B cell (primary cell): Measurements from ENCODE around the gene ZMIZ1. TPM values are rescaled to one million over a fixed set of nuclear protein-coding genes. Genes with fewer than 3 reads are reported as not detected.
A peak's percentile ranks its signal among the peaks of the same experiment; 100 is the strongest.

Source experiments
- ATAC-seq: fragments of 200-7000 bp; cut with Tn5 transposase; one replicate; pipeline ENCODE4 v1.10.0; 2021; ENCODE audit warnings: low read depth, mild to moderate bottlenecking, moderate number of reproducible peaks, moderate library complexity
- CTCF ChIA-PET: fragments of 350-600 bp; sonication (Branson Sonifier 250); formaldehyde crosslinking; loops from one replicate; lab custom pipeline; 2021; ENCODE audit warnings: antibody characterized with exemption, inconsistent platforms; lab: Charles Lee
- POLR2A ChIA-PET: fragments of 350-600 bp; sonication (Branson Sonifier 250); formaldehyde crosslinking; loops from one replicate; lab custom pipeline; 2021; ENCODE audit warnings: antibody characterized with exemption; lab: Charles Lee
- DNase-seq: peaks from one replicate; pipeline ENCODE4 v3.0.0; 2013
- H2AFZ ChIP-seq: 2 replicates; pipeline ENCODE4 v1.6.1; 2012; ENCODE audit warnings: mild to moderate bottlenecking, low read depth, low read length; ENCODE audit not compliant: insufficient read depth, poor library complexity, severe bottlenecking
- H3K27ac ChIP-seq, 2 donors: 1 replicate in 1 of 2; 2 replicates in 1 of 2; pipeline ENCODE4 v1.5.1; 2012 to 2013; ENCODE audit warnings: low read length in 2 of 2, mild to moderate bottlenecking in 2 of 2, moderate library complexity in 1 of 2
- H3K27me3 ChIP-seq, 4 experiments: fragments of 200-600 bp in 1 of 4; sonication (generic) in 1 of 4; replicated peaks in 1 of 4; 1 replicate in 2 of 4; 2 replicates in 2 of 4; pipeline versions ENCODE4 v1.6.1 to v1.7.0; 2013 to 2016; ENCODE audit warnings: low read length in 3 of 4, mild to moderate bottlenecking in 2 of 4, mixed read lengths in 1 of 4, moderate library complexity in 1 of 4; ENCODE audit not compliant: insufficient read depth in 4 of 4, control insufficient read depth in 3 of 4; ENCODE audit errors: control extremely low read depth in 1 of 4
- H3K36me3 ChIP-seq, 2 experiments: replicated peaks in 1 of 2; 1 replicate in 1 of 2; 2 replicates in 1 of 2; pipeline versions ENCODE4 v1.6.1 to v1.7.1; 2013; ENCODE audit warnings: low read length in 1 of 2; ENCODE audit not compliant: insufficient read depth in 2 of 2, control insufficient read depth in 1 of 2; ENCODE audit errors: control extremely low read depth in 1 of 2, extremely low read depth in 1 of 2
- H3K4me1 ChIP-seq, 2 donors: fragments of 200-600 bp in 1 of 2; sonication (generic) in 1 of 2; 1 replicate in 1 of 2; 2 replicates in 1 of 2; pipeline versions ENCODE4 v1.5.1 to v1.6.1; 2013 to 2017; ENCODE audit warnings: low read length in 2 of 2; ENCODE audit not compliant: control insufficient read depth in 2 of 2, insufficient read depth in 2 of 2
- H3K4me2 ChIP-seq: replicated peaks from 2 replicates; pipeline ENCODE3; 2012; ENCODE audit warnings: mild to moderate bottlenecking, low read depth, low read length; ENCODE audit not compliant: poor library complexity, severe bottlenecking
- H3K4me3 ChIP-seq, 5 experiments: fragments of 200-600 bp in 1 of 5; sonication (generic) in 1 of 5; 1 replicate in 3 of 5; 2 replicates in 2 of 5; pipeline versions ENCODE4 v1.5.1 to v1.7.0; 2011 to 2016; ENCODE audit warnings: low read length in 4 of 5, mild to moderate bottlenecking in 4 of 5, low read depth in 2 of 5, control low read depth in 1 of 5, moderate library complexity in 1 of 5; ENCODE audit not compliant: insufficient read depth in 1 of 5; ENCODE audit errors: control extremely low read depth in 1 of 5, extremely low read depth in 1 of 5
- H3K79me2 ChIP-seq: fragments of 200-600 bp; sonication (generic); one replicate; pipeline ENCODE4 v1.6.0; 2016; ENCODE audit warnings: low read length; ENCODE audit not compliant: control insufficient read depth, insufficient read depth
- H3K9ac ChIP-seq: fragments of 200-600 bp; sonication (generic); 2 replicates; pipeline ENCODE4 v1.6.1; 2017; ENCODE audit warnings: mild to moderate bottlenecking, low read length, moderate library complexity
- H3K9me3 ChIP-seq, 3 donors: one replicate each; pipeline versions ENCODE4 v1.6.1 to v1.7.1; 2013; ENCODE audit warnings: low read length in 2 of 3; ENCODE audit not compliant: control insufficient read depth in 2 of 3, insufficient read depth in 1 of 3; ENCODE audit errors: control extremely low read depth in 1 of 3
- H4K20me1 ChIP-seq: 2 replicates; pipeline ENCODE4 v1.6.0; 2012; ENCODE audit warnings: mild to moderate bottlenecking, low read length; ENCODE audit not compliant: insufficient read depth, control insufficient read depth, poor library complexity, severe bottlenecking
- H3K27ac Mint-ChIP-seq: one replicate; pipeline ENCODE4 v1.8.0; 2021; ENCODE audit warnings: mixed read lengths
- H3K27me3 Mint-ChIP-seq: one replicate; pipeline ENCODE4 v1.8.0; 2021; ENCODE audit warnings: mixed read lengths
- H3K4me1 Mint-ChIP-seq: one replicate; pipeline ENCODE4 v1.8.0; 2021; ENCODE audit warnings: mixed read lengths
- H3K4me3 Mint-ChIP-seq: one replicate; pipeline ENCODE4 v1.8.0; 2021; ENCODE audit warnings: mixed read lengths
- H3K9me3 Mint-ChIP-seq: one replicate; pipeline ENCODE4 v1.8.0; 2022; ENCODE audit warnings: mixed read lengths; ENCODE audit not compliant: insufficient read depth
- EZH2 ChIP-seq: IDR thresholded peaks from 2 replicates; pipeline ENCODE4 v1.6.1; 2012; ENCODE audit warnings: borderline replicate concordance, low read depth, mild to moderate bottlenecking, moderate library complexity, low read length; ENCODE audit not compliant: insufficient read depth, poor library complexity, severe bottlenecking
- WGBS: methylation state at CpG from one replicate; pipeline ENCODE4 v1.1.5; 2013; ENCODE audit warnings: missing lambda C conversion rate; ENCODE audit not compliant: insufficient coverage; 5-methylcytosine and 5-hydroxymethylcytosine counted together
- intact Hi-C: fragments of 100-400 bp; cut with micrococcal nuclease; formaldehyde crosslinking; loops from one replicate; pipeline ENCODE4 v1.10.0; 2022
- polyA plus RNA-seq: library from polyadenylated mRNA; depleted of rRNA; stranded (reverse); fragments of >200 nt; gene quantifications from 2 replicates; pipeline ENCODE4 v1.2.3, GENCODE V29; 2012
- total RNA-seq, 2 donors: library from RNA; stranded (reverse); fragments of 120-200 nt in 1 of 2; gene quantifications; 1 replicate in 1 of 2; 2 replicates in 1 of 2; pipeline versions ENCODE4 v1.2.3 to v1.2.4, GENCODE V29; 2013 to 2022
- TF ChIP-seq, protein P1 (sequence below): fragments of 200-600 bp; IDR thresholded peaks from one replicate; pipeline ENCODE4 v1.8.0; 2022; ENCODE audit warnings: antibody characterized with exemption, mild to moderate bottlenecking

The ZMIZ1 gene
- total and polyA plus RNA-seq, 2 donors (not counting 1 experiment from before 2014, with no cell fraction given): 14.3 to 64.9 TPM

GRCh38 chr10:79098061-79098460 is 29.3 kb downstream of the ZMIZ1 start:
- Histone ChIP-seq H3K27me3 (peaks cover 0 to 46% (median 16%) of the 10 kb centered on the region in 4 experiments), H3K27ac (no peak overlapping the region), H3K4me2 (peak overlapping the region; percentile 3), H3K79me2 (peaks cover 17% of the 10 kb centered on the region), H3K36me3 (no peaks in the 10 kb centered on the region), H2AFZ (no peak overlapping the region), H3K4me3 (no peak overlapping the region), H3K9me3 (peaks cover 0 to 12% (median 0%) of the 10 kb centered on the region in 3 donors), H4K20me1 (no peaks in the 10 kb centered on the region), H3K9ac (no peak overlapping the region), H3K4me1 (peaks cover 41 to 51% of the 10 kb centered on the region in 2 donors)
- DNase-seq (no peak), ATAC-seq (no peak)
- Mint-ChIP-seq H3K4me3 (no peak overlapping the region), H3K9me3 (no peaks in the 10 kb centered on the region), H3K27me3 (peaks cover 30% of the 10 kb centered on the region), H3K27ac (no peak overlapping the region), H3K4me1 (peaks cover 47% of the 10 kb centered on the region)
- WGBS: 94% methylated on average over 5 of the region's 5 CpGs
- ChIA-PET CTCF (interaction anchor here (1.0 kb wide), 1 partner anchor 9 kb away, joined by 3 read pairs; no protein-coding TSS in a partner anchor), POLR2A (no interaction called here)
- TF ChIP-seq, protein P1, sequence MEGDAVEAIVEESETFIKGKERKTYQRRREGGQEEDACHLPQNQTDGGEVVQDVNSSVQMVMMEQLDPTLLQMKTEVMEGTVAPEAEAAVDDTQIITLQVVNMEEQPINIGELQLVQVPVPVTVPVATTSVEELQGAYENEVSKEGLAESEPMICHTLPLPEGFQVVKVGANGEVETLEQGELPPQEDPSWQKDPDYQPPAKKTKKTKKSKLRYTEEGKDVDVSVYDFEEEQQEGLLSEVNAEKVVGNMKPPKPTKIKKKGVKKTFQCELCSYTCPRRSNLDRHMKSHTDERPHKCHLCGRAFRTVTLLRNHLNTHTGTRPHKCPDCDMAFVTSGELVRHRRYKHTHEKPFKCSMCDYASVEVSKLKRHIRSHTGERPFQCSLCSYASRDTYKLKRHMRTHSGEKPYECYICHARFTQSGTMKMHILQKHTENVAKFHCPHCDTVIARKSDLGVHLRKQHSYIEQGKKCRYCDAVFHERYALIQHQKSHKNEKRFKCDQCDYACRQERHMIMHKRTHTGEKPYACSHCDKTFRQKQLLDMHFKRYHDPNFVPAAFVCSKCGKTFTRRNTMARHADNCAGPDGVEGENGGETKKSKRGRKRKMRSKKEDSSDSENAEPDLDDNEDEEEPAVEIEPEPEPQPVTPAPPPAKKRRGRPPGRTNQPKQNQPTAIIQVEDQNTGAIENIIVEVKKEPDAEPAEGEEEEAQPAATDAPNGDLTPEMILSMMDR: no peak
- TF ChIP-seq EZH2: no peak
- intact Hi-C loops: loop anchor here (1.0 kb wide), 1 partner anchor 13 kb away; no protein-coding TSS in a partner anchor

DNA sequence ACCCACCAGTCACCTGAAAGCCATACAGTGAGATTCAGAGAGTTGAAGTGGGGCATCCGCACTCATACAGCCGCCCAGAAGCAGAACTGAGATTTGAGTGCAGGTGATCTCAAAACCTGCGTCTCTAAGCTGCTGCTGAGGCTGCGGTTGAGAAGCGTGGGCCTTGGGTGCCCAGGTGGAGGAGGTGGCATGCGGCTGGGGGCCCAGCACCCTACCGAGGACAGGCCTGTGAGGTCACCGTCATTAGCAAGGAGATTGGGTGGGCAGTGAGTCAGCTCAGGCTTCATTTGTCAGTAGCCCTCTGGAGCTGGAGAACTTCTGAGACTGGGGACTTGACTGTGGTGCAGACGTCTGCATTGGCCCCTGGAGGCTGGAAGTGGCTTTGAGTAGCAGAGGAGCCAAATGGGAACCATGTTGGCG is 29.8 kb downstream of the ZMIZ1 start:
- DNase-seq: peak; percentile 84
- Mint-ChIP-seq H3K4me1 (peaks cover 50% of the 10 kb centered on the region), H3K27me3 (peaks cover 35% of the 10 kb centered on the region), H3K4me3 (no peak overlapping the region), H3K27ac (no peak overlapping the region), H3K9me3 (no peaks in the 10 kb centered on the region)
- Histone ChIP-seq H3K27ac (no peak overlapping the region), H3K4me1 (peaks cover 44 to 53% of the 10 kb centered on the region in 2 donors), H2AFZ (no peak overlapping the region), H3K9me3 (peaks cover 0 to 15% (median 0%) of the 10 kb centered on the region in 3 donors), H3K79me2 (peaks cover 17% of the 10 kb centered on the region), H4K20me1 (no peaks in the 10 kb centered on the region), H3K4me2 (peak overlapping the region; percentile 22), H3K9ac (no peak overlapping the region), H3K36me3 (no peaks in the 10 kb centered on the region), H3K4me3 (no peak overlapping the region), H3K27me3 (peaks cover 0 to 50% (median 15%) of the 10 kb centered on the region in 4 experiments)
- 10% methylated on average over 10 of the region's 10 CpGs for WGBS
- POLR2A ChIA-PET: interaction anchor here (0.6 kb wide), 1 partner anchor 31 kb away, joined by 3 read pairs; no protein-coding TSS in a partner anchor
- intact Hi-C loops: loop anchor here (1.0 kb wide), 1 partner anchor 13 kb away; no protein-coding TSS in a partner anchor
- ATAC-seq: peak; percentile 81
- TF ChIP-seq, protein P1: no peak
- no peak for TF ChIP-seq EZH2
- CTCF ChIA-PET: interaction anchor here (1.0 kb wide), 1 partner anchor 9 kb away, joined by 3 read pairs; no protein-coding TSS in a partner anchor
